ENCODE measurements around the gene SPEF2. TPM values are rescaled to one million over a fixed set of nuclear protein-coding genes. Genes with fewer than 3 reads are reported as not detected.

The SPEF2 gene
- total RNA-seq, 5 donors from 2014 or later (not counting 1 experiment from before 2014, with no cell fraction given) = 6.0 to 12.3 (median 11.3) TPM

DNA sequence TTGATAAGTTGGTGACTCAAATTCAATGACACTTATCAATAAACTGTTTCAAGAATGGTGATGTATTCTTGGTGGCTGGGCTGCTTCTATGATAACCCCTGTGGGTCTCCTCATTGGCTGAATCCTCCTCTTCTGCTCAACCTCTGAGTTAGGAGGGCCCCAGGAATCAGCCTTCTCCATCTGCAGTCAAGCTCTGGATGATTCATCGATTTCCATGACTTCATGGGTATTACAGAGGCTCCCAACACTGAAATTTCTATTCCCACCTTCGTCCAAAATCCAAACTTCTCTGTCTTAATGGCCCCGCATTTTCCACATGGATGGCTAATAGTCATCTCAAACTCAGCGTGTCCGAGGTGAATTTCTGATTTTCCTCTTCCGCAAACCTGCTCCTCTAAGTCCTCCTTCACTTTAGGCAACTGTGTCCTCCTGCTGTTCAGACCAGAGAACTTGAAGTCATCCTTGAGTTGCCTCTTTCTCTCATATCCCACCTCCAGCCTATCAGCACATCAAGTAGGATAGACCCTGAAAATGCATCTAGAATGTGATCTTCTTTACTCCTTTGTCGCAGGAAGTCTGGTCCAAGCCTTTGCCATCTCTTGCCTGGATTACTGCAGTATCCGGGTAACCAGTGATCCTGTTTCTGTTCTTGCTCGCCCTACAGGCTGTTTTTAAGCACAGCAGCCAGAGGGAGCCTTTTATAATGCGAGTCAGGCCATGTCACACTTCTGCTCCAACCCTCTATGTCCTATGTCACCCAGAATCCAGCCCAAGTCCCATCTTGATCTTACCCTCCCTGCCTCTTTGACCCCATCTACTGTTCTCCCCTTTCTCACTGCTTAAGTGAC is 197.7 kb downstream of the SPEF2 start:
- POLR2A ChIA-PET = interaction anchor here in 1 of 2 donors (0.5 to 1.0 kb wide), 2 partner anchors 39 to 44 kb away, joined by 3 read pairs; no protein-coding TSS in a partner anchor
- Histone ChIP-seq H3K9me3 (no peaks in the 10 kb centered on the region), H3K36me3 (ENCODE audit: control insufficient read depth in 2 of 2, extremely low read depth in 1 of 2, insufficient read depth in 1 of 2, low read length in 1 of 2) (no peaks in the 10 kb centered on the region), H3K4me1 (ENCODE audit: control insufficient read depth in 1 of 2, extremely low read depth in 1 of 2, insufficient read depth in 2 of 2, low read length in 2 of 2) (peaks cover 51 to 77% of the 10 kb centered on the region in 2 experiments), H3K27me3 (replicated peaks in 1 of 2; ENCODE audit: control insufficient read depth in 2 of 2, extremely low read depth in 1 of 2, insufficient read depth in 2 of 2, low read length in 1 of 2) (no peaks in the 10 kb centered on the region), H3K27ac (ENCODE audit: low read length) (peak overlapping the region; percentile 76), H3K4me3 (ENCODE audit: control insufficient read depth in 1 of 2, extremely low read depth in 1 of 2, low read length in 1 of 2) (no peak overlapping the region)
- peak in 1 of 4 experiments; percentile 9 for ATAC-seq (replicated peaks in 1 of 4)
- CTCF ChIA-PET = interaction anchor here (0.6 kb wide), 2 partner anchors 30 to 206 kb away, joined by 4 read pairs; no protein-coding TSS in a partner anchor
- WGBS (ENCODE audit: insufficient coverage) = 80% methylated on average over 9 of the region's 10 CpGs
- H3K4me1 Mint-ChIP-seq = peaks cover 52 to 56% (median 53%) of the 10 kb centered on the region in 3 donors
- peak in 8 of 35 experiments; percentile 19 to 60 (median 26) for DNase-seq
- H3K9me3 Mint-ChIP-seq = peaks cover 0 to 5% (median 5%) of the 10 kb centered on the region in 3 donors
- H3K36me3 Mint-ChIP-seq = peaks cover 2% of the 10 kb centered on the region
- H3K27ac Mint-ChIP-seq = no peak overlapping the region
- no peak overlapping the region for H3K4me3 Mint-ChIP-seq
- no peaks in the 10 kb centered on the region for H3K27me3 Mint-ChIP-seq

DNA sequence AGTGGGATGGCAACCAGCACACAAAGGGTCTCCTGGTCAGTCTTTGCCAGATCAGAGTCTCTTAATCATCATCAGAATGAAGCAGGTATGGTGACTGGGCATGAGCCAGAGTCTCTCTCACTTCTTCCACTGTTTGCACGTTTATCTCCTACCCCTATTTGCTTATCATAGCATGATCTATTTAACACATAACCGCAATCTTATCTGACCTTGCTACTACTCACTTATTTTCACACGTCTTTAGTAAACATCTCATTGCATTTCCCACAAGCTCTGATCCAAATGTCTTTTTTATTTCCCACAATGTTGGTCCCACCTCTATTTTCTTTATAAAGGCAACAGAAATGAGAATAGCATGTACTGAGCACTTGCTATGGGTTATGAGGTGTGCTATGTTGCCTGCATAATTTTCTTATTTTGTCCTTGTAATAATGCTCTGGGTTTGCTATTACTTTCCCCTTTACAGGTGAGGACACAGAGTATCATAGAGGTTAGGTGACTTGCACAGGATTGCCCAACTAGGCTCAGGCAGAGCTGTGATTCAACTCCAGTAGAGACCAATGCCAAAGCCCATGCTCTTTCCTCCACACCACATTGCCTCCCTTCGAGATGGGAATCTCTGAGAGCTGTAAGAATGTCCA is 199.3 kb downstream of the SPEF2 start:
- DNase-seq (peak in 2 of 35 experiments; percentile 23 to 58), ATAC-seq (replicated peaks in 1 of 4) (peak; percentile 44 to 62 (median 50))
- H3K9me3 Mint-ChIP-seq = peaks cover 0 to 8% (median 5%) of the 10 kb centered on the region in 3 donors
- H3K27me3 ChIP-seq (replicated peaks in 1 of 2; ENCODE audit: control insufficient read depth in 2 of 2, extremely low read depth in 1 of 2, insufficient read depth in 2 of 2, low read length in 1 of 2) = no peaks in the 10 kb centered on the region
- H3K27ac Mint-ChIP-seq = no peak overlapping the region
- H3K36me3 ChIP-seq (ENCODE audit: control insufficient read depth in 2 of 2, extremely low read depth in 1 of 2, insufficient read depth in 1 of 2, low read length in 1 of 2) = no peaks in the 10 kb centered on the region
- peaks cover 55 to 84% of the 10 kb centered on the region in 2 experiments for H3K4me1 ChIP-seq (ENCODE audit: control insufficient read depth in 1 of 2, extremely low read depth in 1 of 2, insufficient read depth in 2 of 2, low read length in 2 of 2)
- no peak overlapping the region for H3K4me3 ChIP-seq (ENCODE audit: control insufficient read depth in 1 of 2, extremely low read depth in 1 of 2, low read length in 1 of 2)
- peak overlapping the region; percentile 76 for H3K27ac ChIP-seq (ENCODE audit: low read length)
- no peak overlapping the region for H3K4me3 Mint-ChIP-seq
- no peaks in the 10 kb centered on the region for H3K9me3 ChIP-seq
- CTCF ChIA-PET = interaction anchor here in 1 of 2 donors (1.4 to 1.7 kb wide), 5 partner anchors 14 to 43 kb away, joined by 3 to 6 read pairs (median 4); no protein-coding TSS in a partner anchor
- H3K27me3 Mint-ChIP-seq = no peaks in the 10 kb centered on the region
- 18% methylated on average over 4 of the region's 4 CpGs for WGBS (ENCODE audit: insufficient coverage)
- POLR2A ChIA-PET = interaction anchor here (1.1 to 1.5 kb wide), 2 partner anchors 40 to 42 kb away, joined by 3 to 6 read pairs; partner anchors contain the start of gene IL7R (in 1 of the 2)
- H3K4me1 Mint-ChIP-seq = peaks cover 52 to 55% (median 52%) of the 10 kb centered on the region in 3 donors
- H3K36me3 Mint-ChIP-seq = no peaks in the 10 kb centered on the region

DNA sequence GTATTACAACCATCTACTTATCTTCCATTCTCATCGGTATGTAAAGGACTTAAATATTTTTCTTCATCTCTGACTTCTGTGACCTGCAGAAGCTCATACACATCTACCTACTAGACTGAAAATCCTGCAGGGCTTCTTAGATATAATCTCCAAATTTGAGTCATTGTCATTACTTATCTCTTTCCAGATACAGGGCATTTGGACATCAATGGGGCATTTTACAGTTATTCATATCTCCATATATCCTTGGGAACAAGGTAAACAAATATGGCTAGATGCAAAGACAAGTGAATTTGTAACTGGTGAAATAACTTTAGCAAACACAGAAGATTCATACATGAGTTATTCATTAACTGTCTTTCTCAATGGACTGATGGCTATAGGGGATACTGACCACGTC is 201.4 kb downstream of the SPEF2 start:
- peaks cover 0 to 8% (median 5%) of the 10 kb centered on the region in 3 donors for H3K9me3 Mint-ChIP-seq
- H3K36me3 Mint-ChIP-seq = peaks cover 2% of the 10 kb centered on the region
- DNase-seq (no peak), ATAC-seq (replicated peaks in 1 of 4) (no peak)
- no peaks in the 10 kb centered on the region for H3K27me3 Mint-ChIP-seq
- Histone ChIP-seq H3K27me3 (replicated peaks in 1 of 2; ENCODE audit: control insufficient read depth in 2 of 2, extremely low read depth in 1 of 2, insufficient read depth in 2 of 2, low read length in 1 of 2) (no peaks in the 10 kb centered on the region), H3K36me3 (ENCODE audit: control insufficient read depth in 2 of 2, extremely low read depth in 1 of 2, insufficient read depth in 1 of 2, low read length in 1 of 2) (no peaks in the 10 kb centered on the region), H3K4me1 (ENCODE audit: control insufficient read depth in 1 of 2, extremely low read depth in 1 of 2, insufficient read depth in 2 of 2, low read length in 2 of 2) (peaks cover 65 to 85% of the 10 kb centered on the region in 2 experiments), H3K9me3 (no peaks in the 10 kb centered on the region), H3K4me3 (ENCODE audit: control insufficient read depth in 1 of 2, extremely low read depth in 1 of 2, low read length in 1 of 2) (no peak overlapping the region), H3K27ac (ENCODE audit: low read length) (peak overlapping the region; percentile 79)
- peak overlapping the region; percentile 97 to 99 for H3K27ac Mint-ChIP-seq
- ChIA-PET POLR2A (interaction anchor here (1.7 to 6.5 kb wide), 3 partner anchors 34 to 40 kb away, joined by 5 to 85 read pairs (median 15); no protein-coding TSS in a partner anchor), CTCF (interaction anchor here (0.7 to 2.0 kb wide), 6 partner anchors 31 to 107 kb away, joined by 3 to 7 read pairs (median 5); no protein-coding TSS in a partner anchor)
- peak overlapping the region in 2 of 3 donors; percentile 8 to 69 for H3K4me3 Mint-ChIP-seq
- WGBS (ENCODE audit: insufficient coverage) = 100% methylated on average over 1 of the region's 2 CpGs
- peaks cover 60 to 63% (median 60%) of the 10 kb centered on the region in 3 donors for H3K4me1 Mint-ChIP-seq

GRCh38 chr5:35819668-35820067 is 202.0 kb downstream of the SPEF2 start:
- Histone ChIP-seq H3K27me3 (replicated peaks in 1 of 2; ENCODE audit: control insufficient read depth in 2 of 2, extremely low read depth in 1 of 2, insufficient read depth in 2 of 2, low read length in 1 of 2) (no peaks in the 10 kb centered on the region), H3K9me3 (no peaks in the 10 kb centered on the region), H3K4me1 (ENCODE audit: control insufficient read depth in 1 of 2, extremely low read depth in 1 of 2, insufficient read depth in 2 of 2, low read length in 2 of 2) (peaks cover 72 to 83% of the 10 kb centered on the region in 2 experiments), H3K4me3 (ENCODE audit: control insufficient read depth in 1 of 2, extremely low read depth in 1 of 2, low read length in 1 of 2) (no peak overlapping the region), H3K27ac (ENCODE audit: low read length) (peak overlapping the region; percentile 79), H3K36me3 (ENCODE audit: control insufficient read depth in 2 of 2, extremely low read depth in 1 of 2, insufficient read depth in 1 of 2, low read length in 1 of 2) (no peaks in the 10 kb centered on the region)
- Mint-ChIP-seq H3K27ac (peak overlapping the region; percentile 97 to 99), H3K36me3 (peaks cover 4% of the 10 kb centered on the region), H3K27me3 (no peaks in the 10 kb centered on the region), H3K9me3 (peaks cover 0 to 8% (median 5%) of the 10 kb centered on the region in 3 donors), H3K4me1 (peaks cover 60 to 63% (median 61%) of the 10 kb centered on the region in 3 donors), H3K4me3 (peak overlapping the region in 1 of 3 donors; percentile 69)
- no CpG with 5 or more reads among the region's 1 CpG for WGBS (ENCODE audit: insufficient coverage)
- DNase-seq (peak in 1 of 35 experiments; percentile 39), ATAC-seq (replicated peaks in 1 of 4) (peak in 2 of 4 experiments; percentile 23)
- ChIA-PET CTCF (interaction anchor here (0.7 to 2.0 kb wide), 9 partner anchors 8 to 107 kb away, joined by 3 to 7 read pairs (median 4); no protein-coding TSS in a partner anchor), POLR2A (interaction anchor here (1.4 to 6.5 kb wide), 6 partner anchors 9 to 40 kb away, joined by 3 to 85 read pairs (median 5); no protein-coding TSS in a partner anchor)

DNA sequence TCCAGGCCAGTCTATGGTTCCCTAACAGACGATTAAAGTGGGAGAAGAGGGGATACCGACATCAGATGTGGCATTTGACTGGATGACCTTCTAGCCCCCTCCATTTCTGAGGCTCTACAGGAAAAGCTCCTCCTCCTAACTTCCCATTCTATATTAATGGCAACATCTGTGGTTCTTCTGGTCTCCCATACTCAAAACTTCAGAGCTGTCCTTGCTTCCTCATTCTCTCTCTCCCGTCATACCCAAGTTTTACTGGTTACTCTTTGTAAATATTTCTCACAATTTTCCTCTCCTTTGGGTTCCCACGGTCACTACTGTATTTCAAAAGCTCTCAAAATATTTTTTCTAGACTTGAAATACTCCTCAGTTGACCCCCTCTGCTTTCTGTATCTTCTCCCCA is 203.1 kb downstream of the SPEF2 start:
- CTCF ChIA-PET = interaction anchor here (0.5 to 1.3 kb wide), 3 partner anchors 26 to 43 kb away, joined by 3 to 4 read pairs (median 3); no protein-coding TSS in a partner anchor
- WGBS (ENCODE audit: insufficient coverage) = 81% methylated on average over 2 of the region's 4 CpGs
- peaks cover 74 to 87% of the 10 kb centered on the region in 2 experiments for H3K4me1 ChIP-seq (ENCODE audit: control insufficient read depth in 1 of 2, extremely low read depth in 1 of 2, insufficient read depth in 2 of 2, low read length in 2 of 2)

More for the DNA sequence above, 203.1 kb downstream of the SPEF2 start:
- POLR2A ChIA-PET = interaction anchor here (0.6 to 6.5 kb wide), 11 partner anchors 8 to 42 kb away, joined by 3 to 85 read pairs (median 6); no protein-coding TSS in a partner anchor
- ATAC-seq (replicated peaks in 1 of 4) (no peak), DNase-seq (no peak)
- Histone ChIP-seq H3K36me3 (ENCODE audit: control insufficient read depth in 2 of 2, extremely low read depth in 1 of 2, insufficient read depth in 1 of 2, low read length in 1 of 2) (no peaks in the 10 kb centered on the region), H3K4me3 (ENCODE audit: control insufficient read depth in 1 of 2, extremely low read depth in 1 of 2, low read length in 1 of 2) (no peak overlapping the region), H3K27me3 (replicated peaks in 1 of 2; ENCODE audit: control insufficient read depth in 2 of 2, extremely low read depth in 1 of 2, insufficient read depth in 2 of 2, low read length in 1 of 2) (no peaks in the 10 kb centered on the region), H3K9me3 (no peaks in the 10 kb centered on the region), H3K27ac (ENCODE audit: low read length) (peak overlapping the region; percentile 79)
- Mint-ChIP-seq H3K4me1 (peaks cover 70 to 73% (median 72%) of the 10 kb centered on the region in 3 donors), H3K36me3 (peaks cover 4% of the 10 kb centered on the region), H3K9me3 (peaks cover 0 to 8% (median 5%) of the 10 kb centered on the region in 3 donors), H3K4me3 (peak overlapping the region in 1 of 3 donors; percentile 69), H3K27ac (peak overlapping the region; percentile 97 to 99), H3K27me3 (no peaks in the 10 kb centered on the region)
